RPMI7951 (cell line): ENCODE measurements around the gene MACF1. TPM values are rescaled to one million over a fixed set of nuclear protein-coding genes. Genes with fewer than 3 reads are reported as not detected.
A peak's percentile ranks its signal among the peaks of the same experiment; 100 is the strongest.

Source experiments
- DNase-seq: peaks from one replicate; pipeline ENCODE4 v3.0.0-alpha.2; 2012; ENCODE audit warnings: low read depth
- total RNA-seq: library from RNA; depleted of rRNA; stranded (reverse); fragments of >200 nt; shearing (Covaris generic); gene quantifications from 2 replicates; pipeline ENCODE4 v1.2.3, GENCODE V29; 2014

The MACF1 gene
- total RNA-seq, 1 experiment from 2014 or later = 88.4 TPM

- DNase-seq = no peak
These were observed 154.6 kb downstream of the MACF1 start for GRCh38 chr1:39359028-39359570.

GRCh38 chr1:39360731-39361130 lies 156.2 kb downstream of the MACF1 start:
- no peak for DNase-seq

GRCh38 chr1:39361446-39361845 lies 157.0 kb downstream of the MACF1 start:
- no peak for DNase-seq

DNA sequence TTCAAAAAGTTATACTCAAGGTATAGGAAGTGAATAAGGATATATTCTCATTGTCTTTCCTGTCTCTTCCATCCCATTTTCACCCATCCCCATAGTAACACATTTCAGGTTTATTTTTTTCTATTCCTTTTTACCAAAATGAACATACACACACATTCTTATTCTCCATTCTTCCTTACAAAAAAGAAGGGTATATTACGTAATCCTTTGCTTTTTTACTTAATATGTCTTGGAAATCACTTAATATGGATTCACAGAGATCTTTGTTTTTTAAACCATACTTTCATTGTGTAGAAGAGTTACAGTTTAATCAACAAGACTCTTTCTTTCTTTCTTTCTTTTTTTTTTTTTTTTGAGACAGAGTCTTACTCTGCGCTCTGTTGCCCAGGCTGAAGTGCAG lies 158.8 kb downstream of the MACF1 start:
- no peak for DNase-seq

DNA sequence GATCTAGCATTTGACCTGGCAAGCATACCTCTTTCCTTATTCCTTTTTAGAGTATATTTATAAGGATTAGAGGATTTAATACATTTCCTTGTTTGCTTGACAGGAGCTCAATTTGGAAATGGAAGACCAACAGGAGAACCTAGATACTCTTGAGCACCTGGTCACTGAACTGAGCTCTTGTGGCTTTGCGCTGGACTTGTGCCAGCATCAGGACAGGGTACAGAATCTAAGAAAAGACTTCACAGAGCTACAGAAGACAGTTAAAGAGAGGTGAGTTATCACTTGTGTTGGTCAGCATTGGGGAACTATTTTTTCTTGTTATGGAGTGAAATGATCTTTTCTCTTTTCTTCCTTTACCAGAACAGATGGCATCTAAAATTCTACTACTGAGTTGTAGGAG lies 163.6 kb downstream of the MACF1 start:
- no peak for DNase-seq

GRCh38 chr1:39369565-39369964 lies 165.1 kb downstream of the MACF1 start:
- DNase-seq = no peak

DNA sequence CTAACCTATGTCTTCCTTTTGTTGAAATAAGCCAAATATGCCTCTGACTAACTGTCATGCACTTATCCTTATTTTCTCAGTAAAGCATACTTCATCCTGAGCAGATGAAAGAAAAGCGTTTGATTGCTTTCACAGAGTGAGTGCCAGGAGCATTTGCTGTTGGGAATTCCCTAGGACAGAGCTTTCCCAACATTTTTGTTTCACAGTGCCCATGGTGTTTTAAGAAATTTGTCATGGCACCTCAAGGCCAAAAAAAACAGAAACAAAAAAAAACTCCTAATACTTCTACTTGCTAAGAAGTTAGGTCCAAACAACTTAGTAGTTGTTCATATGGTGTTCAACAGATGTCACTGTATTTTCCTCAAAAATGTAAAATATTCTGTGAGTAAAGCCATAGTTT lies 166.1 kb downstream of the MACF1 start:
- DNase-seq = no peak

DNA sequence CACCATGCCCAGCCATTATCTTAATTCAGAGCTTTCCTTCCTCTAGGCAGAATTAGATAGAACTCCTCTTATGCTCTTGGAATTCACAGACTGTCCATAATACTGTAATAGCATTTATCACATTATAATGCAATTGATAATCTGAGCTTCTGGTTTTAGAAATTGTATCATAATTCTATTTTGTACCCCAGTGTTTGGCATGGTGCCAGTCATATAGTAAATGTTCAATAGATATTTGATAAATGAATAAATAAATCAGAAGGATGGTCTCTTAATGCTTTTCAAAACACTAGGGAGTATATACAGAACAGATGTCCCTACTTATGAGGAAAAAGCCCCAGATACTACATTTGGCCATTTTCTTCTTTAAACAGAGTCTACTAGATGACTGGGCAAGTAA lies 167.6 kb downstream of the MACF1 start:
- no peak for DNase-seq

GRCh38 chr1:39376656-39377055 lies 172.2 kb downstream of the MACF1 start:
- DNase-seq = no peak

GRCh38 chr1:39378377-39378776 lies 173.9 kb downstream of the MACF1 start:
- peak; percentile 8 for DNase-seq

DNA sequence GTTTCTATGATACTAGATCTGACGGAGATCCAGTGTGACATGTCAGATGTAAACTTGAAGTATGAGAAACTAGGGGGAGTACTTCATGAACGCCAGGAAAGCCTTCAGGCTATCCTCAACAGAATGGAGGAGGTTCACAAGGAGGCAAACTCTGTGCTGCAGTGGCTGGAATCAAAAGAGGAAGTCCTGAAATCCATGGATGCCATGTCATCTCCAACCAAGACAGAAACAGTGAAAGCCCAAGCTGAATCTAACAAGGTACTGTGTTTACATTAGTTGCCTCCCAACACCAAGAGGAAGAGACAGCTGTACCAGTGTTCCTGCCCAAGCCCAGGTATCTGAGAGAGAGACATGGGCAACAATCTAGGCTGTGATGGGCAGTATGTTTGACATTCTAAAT lies 174.7 kb downstream of the MACF1 start:
- DNase-seq = no peak

GRCh38 chr1:39380036-39380435 lies 175.5 kb downstream of the MACF1 start:
- no peak for DNase-seq

- no peak for DNase-seq
These were observed 177.3 kb downstream of the MACF1 start for GRCh38 chr1:39381839-39382238.

DNA sequence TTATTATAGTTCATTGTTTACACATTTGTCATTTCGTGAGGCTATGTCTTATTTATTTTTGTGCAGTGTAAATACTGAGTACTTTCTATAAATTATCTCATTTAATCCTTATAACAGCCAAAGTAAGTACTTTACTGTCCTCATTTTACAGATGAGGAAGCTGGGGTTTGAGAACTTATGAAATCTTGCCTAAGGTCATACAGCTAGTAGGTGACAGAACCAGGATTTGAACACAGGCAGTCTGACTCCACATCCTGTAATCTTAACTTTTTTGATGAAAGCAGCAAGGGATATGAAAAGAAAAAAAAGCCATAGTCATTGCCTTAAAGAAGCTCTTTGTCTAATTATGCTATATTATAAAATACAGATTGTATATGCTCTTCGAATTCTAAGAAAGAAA lies 179.8 kb downstream of the MACF1 start:
- DNase-seq = no peak

DNA sequence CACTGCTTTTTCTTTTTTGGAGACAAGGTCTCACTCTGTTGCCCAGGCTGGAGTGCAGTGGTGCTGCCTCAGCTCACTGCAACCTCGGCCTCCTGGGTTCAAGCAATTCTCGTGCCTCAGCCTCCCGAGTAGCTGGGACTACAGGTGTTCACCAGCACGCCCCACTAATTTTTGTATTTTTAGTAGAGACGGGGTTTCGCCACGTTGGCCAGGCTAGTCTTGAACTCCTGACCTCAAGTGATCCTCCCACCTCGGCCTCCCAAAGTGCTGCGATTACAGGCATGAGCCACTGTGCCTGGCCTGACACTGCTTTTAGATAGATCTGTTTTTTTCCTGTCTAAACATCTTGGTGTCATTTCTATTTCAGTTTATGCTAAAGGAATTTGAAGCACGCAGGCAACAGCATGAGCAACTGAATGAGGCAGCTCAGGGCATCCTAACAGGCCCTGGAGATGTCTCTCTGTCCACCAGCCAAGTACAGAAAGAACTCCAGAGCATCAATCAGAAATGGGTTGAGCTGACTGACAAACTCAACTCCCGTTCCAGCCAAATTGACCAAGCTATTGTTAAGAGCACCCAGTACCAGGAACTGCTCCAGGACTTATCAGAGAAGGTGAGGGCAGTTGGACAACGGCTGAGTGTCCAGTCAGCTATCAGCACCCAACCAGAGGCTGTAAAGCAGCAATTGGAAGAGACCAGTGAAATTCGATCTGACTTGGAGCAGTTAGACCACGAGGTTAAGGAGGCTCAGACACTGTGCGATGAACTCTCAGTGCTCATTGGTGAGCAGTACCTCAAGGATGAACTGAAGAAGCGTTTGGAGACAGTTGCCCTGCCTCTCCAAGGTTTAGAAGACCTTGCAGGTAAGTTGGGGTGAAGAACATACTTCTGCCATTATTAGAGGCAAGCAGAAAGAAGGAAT lies 180.8 kb downstream of the MACF1 start:
- no peak for DNase-seq

GRCh38 chr1:39386997-39387396 lies 182.5 kb downstream of the MACF1 start:
- DNase-seq = no peak

- DNase-seq = peak; percentile 88
These were observed 183.0 kb downstream of the MACF1 start for GRCh38 chr1:39387452-39387851.

DNA sequence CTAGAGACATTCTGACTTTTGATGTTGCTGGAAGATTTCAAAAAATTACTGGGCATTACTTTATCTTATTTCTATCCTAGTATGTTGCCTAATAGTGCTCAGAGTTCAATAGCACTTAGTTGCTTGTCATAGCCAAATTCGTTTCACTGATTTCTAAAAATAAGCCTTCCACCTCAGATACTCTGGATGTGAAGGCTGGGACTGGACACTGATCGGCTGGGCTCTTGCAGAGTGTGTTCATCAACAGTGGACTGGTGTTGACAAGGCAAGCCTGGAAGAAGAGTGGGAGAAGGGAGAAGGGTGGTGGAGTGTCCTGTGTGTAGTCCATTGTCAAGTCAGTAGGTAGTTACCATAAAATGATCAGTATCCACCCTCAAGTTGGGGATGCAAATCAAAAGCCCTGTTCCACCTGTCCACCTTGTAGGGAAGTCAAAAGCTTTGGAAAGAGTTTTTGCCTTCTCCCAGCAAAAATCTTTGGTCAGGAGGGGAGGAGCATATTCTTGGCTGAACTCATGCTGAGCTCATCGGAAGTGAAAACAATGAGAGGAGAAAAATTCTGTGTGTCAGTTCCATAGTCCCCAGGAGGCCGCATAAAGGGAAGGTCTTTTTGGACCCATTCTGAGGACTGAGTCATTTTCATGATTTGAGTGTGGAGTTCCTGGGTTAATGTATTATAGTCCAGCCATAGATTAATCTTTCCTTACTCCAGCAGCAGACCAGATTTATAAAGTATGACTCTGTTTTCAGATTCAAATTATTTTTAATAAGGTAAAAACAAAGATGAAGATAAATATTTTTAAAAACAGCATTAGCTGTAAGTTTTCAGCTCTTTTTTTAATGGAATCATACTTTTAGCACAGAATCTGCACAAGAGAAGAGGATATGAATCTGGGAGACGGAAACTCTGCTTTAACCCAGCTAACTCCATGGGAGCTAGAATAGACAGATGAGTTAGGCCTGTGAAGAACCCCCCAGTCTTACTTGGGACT lies 187.5 kb downstream of the MACF1 start:
- peak; percentile 90 for DNase-seq

DNA sequence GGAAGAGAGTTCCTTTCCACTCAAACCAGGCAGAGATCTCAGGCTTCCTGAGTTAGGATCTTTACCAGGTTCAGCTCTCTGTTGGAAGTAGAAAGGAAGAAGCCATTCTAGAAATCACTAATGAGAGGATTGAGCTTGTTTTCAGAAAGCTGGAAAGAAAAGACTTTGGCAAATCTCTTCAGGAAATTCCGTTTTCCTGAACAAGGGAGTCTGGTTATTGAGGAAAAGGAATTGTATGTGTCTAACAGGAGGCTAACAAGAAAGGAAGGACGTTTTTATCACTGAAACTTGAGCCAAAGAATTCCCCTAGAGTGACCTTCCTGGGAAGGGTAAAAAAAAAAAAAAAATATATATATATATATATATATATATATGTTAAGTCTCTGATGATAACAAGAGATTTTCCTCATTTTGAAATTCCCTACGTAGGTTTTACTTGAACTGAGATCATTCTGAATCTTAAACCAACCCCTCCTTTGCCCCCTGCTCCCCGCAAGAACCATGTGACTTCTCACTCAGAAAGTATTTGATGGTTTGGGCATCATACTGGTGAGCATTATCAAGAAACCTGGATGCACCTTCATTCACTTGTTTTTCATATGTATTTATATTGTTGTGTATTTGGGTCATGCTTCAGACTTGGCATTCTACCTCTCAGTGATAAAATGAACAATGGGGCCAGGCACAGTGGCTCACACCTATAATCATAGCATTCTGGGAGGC lies 188.5 kb downstream of the MACF1 start:
- no peak for DNase-seq

DNA sequence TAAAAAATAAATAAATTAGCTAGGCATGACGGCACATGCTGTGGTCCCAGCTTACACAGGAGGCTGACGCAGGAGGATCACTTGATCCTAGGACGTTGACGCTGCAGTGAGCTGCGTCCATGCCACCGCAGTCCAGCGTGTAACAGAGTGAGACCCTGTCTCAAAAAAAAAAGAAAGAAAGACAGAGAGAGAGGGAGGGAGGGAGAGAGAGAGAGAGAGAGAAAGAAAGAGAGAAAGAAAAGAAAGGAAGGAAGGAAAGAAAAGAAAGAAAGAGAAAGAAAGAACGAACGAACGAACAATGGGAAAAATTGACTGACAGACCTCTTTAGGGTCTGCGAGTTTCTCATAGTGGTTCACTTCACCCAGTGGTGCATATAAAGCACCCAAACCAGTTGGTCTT lies 189.2 kb downstream of the MACF1 start:
- no peak for DNase-seq

DNA sequence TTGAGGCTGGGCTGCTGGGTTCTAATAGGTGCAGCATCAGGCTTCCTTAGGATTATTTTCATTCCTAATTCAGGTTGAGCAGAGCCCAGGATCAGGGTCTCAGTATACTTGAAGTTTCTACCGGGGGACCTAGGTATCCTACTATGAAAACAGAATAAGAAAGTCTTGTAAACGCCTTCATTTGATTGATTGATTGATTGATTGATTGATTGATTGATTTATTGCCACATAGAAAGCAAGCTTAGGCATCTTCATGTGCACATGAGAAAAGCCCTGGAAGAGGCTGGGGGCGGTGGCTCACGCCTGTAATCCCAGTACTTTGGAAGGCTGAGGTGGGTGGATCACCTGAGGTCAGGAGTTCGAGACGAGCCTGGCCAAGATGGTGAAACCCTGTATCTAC lies 189.6 kb downstream of the MACF1 start:
- no peak for DNase-seq

- DNase-seq = no peak
These were observed 190.1 kb downstream of the MACF1 start for GRCh38 chr1:39394598-39394997.
